Stimulated activated CD8-positive, alpha-beta memory T cell treated with anti-CD3 and anti-CD28 coated beads, Interleukin-2, amount 100 ng/mL, for 48 hours (primary cell): ENCODE data around the gene CAMK1D.
"Not testable (repeated sequence)": the region's sequence is repeated elsewhere in the genome, so short reads cannot be mapped to it uniquely, and the experiment has no call there.

Experiments
- DNase-seq, 2 donors: peaks; one replicate each; pipeline ENCODE4 v3.0.0-alpha.2; 2020; ENCODE audit warnings: low read depth in 2 of 2

Gene CAMK1D

DNA sequence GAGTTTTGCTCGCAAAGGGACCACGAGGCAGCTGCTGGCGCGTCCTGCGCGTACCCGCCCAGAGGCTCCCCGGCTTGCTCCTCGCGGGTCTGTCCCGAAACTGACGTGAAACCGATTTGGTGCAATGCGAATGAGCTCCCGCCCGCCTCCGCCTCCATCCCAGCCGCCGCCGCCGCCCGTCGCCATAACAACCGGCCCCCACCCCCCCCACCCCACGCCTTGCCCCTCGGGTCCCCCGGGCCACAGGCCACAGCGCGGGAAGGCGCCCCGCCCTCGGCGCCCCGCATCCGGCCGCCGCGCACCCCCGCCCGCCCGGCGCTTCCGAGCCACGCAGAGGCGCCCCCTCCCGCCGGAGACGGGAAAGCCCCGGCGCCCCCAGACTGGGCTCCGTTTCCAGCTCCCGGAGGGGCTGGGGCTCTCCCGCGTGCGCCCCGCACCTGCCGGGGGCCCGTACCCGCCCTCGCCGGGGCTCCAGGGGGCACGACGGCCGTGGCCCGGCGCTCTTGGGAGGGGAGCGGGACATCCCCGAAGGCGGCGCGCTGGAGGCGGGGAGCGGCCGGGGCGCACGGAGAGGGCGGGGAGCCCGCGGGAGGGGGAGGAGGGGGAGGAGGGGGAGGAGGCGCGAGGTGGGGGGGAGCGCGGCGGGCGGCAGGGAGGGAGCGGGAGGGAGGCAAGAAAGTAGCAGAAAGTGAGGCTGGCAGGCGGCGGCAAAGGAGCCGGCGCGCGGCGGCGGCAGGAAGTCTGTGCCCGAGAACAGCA lies at the start of gene CAMK1D:
TSS of gene CAMK1D (plus strand) at position 678 of the 759 bp plus-strand sequence.
- DNase-seq, result peak; percentile 69 to 80

DNA sequence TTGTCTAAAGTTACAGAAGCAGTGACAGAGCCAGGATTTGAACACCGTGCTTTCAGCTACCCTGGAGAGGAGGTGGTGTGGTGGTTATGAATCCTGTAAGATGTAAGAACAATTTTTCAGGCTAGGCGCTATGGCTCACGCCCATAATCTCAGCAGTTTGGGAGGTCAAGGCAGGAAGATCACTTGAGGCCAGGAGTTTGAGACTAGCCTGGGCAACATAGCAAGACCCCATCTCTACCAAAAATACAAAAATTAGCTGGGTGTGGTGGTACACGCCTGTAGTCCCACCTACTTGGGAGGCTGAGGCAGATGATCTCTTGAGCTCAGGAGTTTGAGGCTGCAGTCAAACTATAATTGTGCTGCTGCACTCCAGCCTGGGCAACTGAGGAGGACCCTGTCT lies 48.3 kb upstream of the CAMK1D start:
- DNase-seq, result not testable (repeated sequence)

DNA sequence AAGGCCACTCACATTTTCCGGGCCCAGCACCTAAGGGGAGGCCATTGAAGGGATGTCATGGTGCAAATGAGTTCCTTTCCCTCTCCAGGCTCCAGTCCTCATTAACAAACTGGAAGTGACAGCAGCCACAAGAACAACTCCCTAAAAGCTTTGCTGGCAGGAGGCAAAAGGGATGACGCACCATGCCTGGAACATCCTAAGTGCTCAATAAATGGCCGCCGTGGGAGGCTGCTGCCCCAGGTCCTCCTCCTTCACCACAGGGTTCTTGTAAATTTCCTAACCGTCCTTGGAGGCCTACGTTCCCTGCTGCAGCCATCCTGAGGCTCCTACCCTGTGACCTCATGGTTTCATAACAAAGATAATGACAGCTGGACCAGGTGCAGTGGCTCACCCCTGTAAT lies 41.3 kb upstream of the CAMK1D start:
- DNase-seq, result no peak

DNA sequence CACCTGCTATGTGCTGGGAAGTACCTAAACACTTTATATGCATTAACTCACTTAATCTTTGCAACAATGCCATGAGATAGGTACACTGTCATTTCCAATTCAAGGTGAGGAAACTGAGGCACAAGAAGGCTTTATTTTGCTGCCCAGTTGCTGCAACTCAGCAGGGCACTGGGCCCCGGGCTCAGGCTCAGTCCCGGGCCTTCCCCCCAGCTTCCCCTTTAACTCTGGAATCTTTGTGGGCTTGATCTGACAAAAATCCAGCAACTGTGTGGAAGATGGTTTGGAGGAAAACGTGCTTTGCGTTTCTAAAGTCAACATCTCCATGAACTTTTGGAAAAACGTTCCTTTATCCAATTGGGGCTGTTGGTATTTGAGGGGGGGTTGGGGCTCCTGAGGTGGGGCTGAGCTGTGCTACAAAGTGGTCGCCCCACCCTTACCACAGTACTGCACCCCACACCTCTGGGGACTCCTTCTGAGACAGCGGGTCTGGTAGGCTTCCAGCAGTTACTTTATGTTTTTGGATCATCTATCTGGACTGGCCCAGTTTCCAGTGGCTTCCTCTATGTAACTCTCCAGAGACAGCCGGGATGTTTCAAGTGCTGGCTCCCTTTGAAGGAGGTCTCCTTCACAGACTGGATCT lies 40.5 kb upstream of the CAMK1D start:
- no peak for DNase-seq

DNA sequence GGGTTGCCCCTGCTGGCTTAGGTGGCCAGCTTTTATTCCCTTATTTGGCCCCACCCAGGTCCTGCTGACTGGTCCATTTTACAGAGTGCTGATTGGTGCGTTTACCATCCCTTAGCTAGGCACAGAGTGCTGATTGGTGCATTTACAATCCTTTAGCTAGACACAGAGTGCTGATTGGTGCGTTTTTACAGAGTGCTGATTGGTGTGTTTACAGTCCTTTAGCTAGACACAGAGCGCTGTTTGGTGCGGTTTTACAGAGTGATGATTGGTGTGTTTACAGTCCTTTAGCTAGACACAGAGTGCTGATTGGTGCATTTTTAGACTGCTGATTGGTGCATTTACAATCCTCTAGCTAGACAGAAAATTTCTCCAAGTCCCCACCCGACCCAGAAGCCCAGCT lies 39.6 kb upstream of the CAMK1D start:
- DNase-seq, result not testable (repeated sequence)

DNA sequence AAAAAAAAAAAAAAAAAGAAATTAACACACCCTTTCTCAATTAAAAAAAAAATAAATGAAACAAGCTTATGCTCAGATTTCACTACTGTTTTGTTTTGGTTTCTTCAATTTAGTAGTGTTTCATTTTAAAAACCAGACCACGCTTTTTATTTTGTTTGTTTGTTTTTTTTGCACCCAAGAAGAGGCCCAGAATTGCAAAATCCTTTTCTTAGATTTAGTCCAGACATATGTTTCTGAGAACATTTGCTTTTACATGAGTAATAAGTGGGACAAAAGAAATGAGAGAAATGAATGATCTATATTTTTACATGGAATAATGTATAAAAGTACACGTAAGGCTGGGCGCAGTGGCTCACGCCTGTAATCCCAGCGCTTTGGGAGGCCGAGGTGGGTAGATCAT lies 34.5 kb upstream of the CAMK1D start:
- no peak for DNase-seq

DNA sequence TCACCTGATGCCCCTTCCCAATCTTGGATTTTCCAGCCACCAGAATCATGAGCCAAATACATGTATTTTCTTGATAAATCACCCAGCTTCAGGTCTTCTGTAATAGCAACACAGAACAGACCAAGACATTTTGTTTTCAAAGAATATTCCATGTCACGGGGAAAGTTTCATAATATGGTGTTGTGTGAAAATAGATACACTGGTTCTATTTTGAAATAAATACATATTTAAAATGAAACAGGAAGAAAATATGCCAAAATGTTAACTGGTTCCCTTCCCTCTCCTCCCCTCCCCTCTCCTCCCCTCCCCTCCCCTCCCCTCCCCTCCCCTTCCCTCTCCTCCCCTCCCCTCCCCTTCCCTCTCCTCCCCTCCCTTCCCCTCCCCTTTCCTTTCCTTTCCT lies 30.3 kb upstream of the CAMK1D start:
- DNase-seq, result no peak

DNA sequence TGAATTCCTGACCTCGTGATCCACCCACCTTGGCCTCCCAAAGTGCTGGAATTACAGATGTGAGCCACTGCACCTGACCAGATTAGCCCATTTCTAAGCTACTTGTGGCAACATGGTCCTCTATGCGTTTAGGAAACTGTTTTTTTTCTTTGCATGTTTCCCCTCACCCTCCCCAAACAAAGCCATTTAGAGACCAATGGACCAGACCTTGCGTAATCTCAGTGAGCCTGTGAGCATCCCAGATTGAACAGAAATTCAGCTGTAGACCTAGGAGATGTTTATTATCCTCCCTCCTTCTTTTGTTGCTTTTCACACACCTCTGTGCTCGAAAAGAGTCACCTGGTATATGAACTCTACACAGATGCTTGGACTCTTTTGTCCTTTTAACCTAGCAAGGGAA lies 28.5 kb upstream of the CAMK1D start:
- DNase-seq, result no peak

DNA sequence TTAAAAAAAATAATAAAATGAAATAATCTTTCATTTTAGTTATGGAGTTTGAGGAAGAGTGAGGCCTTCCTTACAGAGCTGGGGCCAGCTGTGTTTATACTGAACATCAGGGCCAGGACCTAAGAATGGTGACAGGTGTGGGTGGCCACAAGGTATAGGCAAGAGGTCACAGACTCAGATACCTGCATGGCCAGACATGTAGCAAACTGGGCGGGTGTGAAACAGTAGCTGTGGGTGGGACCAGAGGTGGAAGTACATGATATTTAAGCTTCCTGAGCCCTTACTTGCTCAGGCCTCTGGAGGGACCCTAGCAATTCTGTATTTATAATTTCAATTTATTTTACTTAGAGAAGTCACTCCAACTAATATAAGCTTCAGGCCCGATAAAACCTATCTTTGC lies 27.7 kb upstream of the CAMK1D start:
- no peak for DNase-seq

DNA sequence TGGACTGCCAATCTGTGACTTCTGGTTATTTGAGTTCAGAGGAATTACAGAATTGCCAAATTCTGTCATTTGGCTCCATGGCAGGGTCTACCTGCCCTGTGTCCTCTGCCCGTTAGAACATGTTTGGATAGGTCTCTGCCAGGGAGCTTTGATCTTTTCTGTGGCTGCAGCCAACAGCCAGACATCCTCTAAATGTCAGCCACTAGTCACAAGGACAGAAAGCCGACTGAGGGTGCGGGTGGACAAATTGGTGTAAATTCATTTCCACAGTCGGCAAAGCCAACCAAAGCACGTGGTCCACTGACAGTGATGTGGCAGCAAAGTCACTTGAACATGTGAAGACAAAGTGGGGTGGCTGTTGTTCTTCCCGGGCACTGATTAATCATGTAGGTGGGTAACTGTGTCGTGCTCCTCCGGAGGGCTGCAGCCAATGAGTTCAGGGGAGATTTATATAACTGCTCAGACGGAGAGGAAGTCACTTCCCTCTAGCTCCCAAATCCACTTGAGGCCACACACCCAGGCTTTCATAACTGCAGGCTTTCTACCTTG lies 26.7 kb upstream of the CAMK1D start:
- DNase-seq, result no peak

DNA sequence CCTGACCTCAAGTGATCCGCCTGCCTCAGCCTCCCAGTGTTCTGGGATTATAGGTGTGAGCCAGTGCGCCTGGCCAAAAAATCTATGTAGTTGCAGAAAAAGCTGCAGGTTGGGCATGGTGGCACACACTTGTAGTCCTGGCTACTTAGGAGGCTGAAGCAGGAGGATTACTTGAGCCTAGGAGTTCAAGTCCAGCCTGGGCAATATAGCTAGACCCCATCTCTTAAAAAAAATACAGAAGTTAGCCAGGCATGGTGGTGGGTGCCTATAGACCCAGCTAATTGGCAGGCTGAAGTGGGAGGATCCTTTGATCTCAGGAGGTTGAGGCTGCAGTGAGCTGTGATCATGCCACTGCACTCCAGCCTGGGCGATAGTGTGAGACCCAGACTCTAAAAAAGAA lies 24.8 kb upstream of the CAMK1D start:
- no peak for DNase-seq

DNA sequence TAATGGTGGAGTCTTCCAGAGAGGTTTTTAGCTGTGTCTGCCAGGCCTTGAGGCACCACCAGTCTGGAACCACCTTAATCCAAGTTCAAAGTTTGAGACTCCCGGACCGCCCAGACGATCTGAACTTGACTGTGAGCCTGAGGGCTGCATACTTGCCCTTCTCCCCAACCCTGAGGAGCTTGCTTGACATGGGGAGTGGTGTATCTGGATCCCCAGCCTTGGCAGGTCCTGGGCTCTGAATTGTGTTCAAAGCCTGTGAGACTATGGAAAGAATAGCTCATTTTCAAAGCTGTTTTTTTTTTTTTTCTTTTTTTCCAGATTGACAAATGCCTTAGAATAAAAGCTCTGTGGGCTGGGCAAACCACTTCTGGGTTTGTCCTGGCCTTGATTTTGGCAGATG lies 22.3 kb upstream of the CAMK1D start:
- DNase-seq, result no peak

DNA sequence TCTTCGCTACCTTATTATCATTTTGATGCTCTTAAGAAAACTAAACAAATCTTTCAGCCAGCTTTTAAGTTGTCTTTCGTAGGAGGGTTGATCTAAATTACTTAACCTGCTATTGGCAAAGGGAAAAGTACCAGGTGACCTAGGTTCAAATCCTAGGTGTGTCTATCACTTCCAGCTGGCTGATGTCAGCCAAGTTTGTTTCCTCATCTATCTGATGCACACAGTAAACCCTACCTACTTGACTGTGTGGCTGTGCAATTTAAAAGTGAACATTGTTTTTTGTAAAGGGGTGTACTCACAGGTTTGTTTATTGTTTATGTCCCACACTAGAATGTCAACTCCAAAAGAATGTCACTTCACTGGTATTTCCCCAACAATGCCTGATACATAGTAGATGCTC lies 21.9 kb upstream of the CAMK1D start:
- DNase-seq, result no peak

DNA sequence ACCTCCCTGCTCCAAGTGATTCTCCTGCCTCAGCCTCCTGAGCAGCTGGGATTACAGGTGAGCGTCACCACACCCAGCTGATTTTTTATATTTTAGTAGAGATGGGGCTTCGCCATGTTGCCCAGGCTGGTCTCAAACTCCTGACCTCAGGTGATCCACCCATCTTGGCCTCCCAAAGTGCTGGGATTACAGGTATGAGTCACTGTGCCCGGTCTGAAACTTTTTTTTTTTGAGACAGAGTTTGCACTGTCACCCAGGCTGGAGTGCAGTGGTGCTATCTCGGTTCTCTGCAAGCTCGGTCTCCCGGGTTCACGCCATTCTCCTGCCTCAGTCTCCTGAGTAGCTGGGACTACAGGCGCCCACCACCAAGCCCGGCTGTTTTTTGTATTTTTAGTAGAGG lies 21.0 kb upstream of the CAMK1D start:
- not testable (repeated sequence) for DNase-seq

DNA sequence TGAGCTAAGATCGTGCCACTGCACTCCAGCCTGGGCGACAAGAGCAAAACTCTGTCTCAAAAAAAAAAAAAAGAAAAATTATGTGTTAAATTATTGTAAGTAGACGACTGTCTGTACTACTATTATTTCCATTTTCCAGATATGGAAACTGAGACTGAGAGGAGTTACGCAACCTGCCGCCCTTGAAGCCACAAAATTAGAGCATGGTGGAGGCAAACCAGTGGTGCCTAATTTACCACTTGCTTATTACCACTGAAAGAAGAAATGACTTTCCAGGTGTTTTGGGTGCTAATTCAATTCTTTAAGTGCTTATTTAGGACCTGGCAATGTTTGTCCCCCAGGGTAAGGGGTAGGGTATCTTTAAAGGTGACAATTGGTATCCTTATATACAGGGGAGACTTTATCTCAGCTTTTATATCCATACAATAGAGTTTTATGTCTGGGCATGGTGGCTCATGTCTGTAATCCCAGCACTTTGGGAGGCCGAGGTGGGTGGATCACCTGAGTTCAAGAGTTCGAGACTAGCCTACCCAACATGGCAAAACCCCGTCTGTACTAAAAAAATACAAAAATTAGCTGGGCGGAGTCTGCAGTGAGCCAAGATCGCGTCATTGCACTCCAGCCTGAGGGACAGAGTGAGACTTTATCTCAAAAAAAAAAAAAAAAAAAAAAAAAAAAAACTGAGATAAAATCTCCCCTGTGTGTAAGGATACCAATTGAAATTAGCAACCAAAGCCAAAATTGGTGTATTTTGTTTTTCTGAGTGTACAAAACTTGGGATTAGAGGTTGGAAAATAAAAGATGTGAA lies 16.6 kb upstream of the CAMK1D start:
- DNase-seq, result no peak

DNA sequence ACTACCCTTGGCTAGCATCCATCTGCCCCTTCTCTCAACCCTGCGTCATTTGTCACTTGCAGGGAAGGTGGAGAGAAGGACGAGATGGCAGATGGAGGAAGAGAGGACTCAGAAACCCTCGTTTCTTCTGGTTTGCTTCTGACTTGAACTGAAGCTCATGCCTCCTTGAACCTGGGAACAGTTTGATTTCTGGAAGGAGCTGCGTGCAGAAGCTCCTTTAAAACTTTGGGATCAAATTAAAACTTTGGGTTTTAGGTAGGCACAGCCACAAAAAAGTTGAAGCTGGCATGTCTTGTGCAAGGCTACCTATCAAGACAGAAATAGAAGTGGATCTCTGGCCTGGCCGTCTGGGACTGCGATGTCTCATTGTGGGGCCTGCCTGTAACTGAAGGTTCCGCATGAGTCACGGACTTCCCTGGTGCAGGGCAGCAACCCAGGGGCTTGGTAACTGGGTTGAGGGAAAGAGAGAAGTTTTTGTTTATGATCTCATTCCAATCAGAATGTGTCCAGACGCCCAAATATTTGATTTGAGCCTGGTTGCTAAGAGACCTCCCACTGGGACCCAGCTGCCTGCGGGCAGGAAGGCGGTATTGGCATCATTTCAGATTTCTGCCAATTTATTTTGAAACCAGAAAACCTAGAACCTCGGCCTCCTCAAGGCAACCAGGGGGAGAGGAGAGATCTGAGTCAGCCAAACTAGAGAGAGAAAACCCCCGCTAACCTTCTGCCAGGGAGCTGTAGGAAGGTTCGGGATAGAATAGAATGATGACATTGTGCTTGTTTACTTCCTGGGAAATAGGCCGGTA lies 15.8 kb upstream of the CAMK1D start:
- peak; percentile 25 to 52 for DNase-seq

DNA sequence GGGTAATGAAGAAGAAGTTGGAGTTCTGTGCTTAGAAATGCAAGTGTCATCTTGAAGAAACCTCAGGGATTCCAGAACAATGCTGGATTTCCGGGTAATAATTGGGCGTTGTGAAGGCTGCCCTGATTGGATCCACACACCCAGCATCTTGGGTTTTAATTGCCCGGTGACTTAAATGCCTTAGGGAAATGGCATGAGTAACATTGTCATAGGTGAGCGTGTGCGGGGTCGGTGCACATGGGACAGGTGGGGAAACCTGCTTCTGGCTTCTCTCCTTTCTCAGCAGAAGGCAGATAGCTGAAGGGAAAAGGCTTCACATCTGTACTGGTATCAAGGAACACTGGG lies 15.2 kb upstream of the CAMK1D start:
- DNase-seq, result no peak

DNA sequence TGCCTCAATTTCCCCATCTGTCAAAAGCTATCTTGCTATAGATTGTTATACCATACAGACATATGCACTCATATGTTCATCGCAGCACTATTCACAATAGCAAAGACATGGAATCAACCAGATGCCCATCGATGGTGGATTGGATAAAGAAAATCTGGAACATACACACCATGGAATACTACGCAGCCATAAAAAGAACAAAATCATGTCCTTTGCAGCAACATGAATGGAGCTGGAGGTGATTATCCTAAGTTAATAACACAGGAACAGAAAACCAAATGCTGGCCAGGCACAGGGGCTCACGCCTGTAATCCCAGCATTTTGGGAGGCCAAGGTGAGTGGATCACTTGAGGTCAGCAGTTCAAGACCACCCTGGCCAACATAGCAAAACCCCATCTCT lies 14.2 kb upstream of the CAMK1D start:
- not testable (repeated sequence) for DNase-seq

DNA sequence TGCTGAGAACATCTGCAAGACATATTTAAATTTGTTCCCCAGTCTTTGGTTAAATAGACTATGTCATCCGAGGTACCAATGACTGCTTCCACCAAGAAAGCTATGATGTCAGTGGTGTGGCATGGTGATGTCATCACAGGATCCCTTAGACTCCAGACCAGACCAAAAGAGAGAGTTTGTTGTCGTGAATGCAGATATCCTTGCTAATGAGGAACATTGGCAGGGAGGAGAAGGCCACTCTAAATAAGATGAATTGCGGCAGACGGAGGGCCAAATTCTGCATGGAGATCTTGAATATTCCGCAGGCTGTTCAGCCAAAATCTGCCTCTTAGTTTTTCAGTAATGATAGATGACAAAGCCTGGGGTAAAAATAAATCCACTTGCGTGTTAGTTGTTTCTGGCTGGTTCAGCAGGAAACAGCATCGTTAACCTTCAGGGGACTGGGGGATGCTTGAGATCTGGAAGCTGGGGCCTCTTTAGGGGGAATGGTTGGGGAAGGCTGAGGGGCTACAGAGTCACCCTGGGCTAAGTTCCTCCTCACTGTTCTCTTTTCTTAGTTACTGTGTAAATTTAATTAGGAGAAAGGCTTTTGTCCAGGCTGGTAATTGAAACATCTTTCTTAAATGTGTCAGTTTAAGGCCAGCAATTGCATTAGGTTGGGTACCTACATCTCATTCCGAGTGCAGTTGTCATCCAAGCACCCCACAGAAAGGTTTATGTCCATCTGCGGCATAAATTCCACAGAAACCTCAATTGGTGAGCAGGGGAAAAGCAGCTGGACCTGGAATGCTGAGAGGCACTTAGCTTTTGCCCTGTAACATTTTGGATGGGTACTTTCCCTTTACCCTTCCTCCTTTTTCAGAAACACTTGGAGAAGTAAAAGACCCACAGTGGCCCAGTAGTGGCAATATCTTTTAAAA lies 11.6 kb upstream of the CAMK1D start:
- no peak for DNase-seq

DNA sequence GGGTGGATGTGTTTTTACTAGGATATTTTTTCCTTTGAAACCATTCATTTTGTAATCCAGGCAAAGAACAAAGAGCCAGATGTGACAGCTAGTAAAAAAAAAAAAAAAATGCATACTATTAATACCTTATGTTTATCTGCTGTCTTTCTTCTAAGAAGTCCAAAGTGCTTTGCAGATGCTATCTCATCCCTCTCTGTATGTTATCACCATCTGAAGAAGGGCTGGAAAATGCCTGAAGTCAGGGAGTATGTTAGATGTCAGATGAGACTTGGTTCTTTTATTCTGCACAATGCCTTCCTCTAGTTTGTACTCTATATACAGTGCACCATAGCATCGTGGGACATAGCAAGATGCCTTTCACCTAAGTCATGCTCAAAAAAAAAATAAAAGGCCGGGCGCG lies 10.4 kb upstream of the CAMK1D start:
- no peak for DNase-seq

DNA sequence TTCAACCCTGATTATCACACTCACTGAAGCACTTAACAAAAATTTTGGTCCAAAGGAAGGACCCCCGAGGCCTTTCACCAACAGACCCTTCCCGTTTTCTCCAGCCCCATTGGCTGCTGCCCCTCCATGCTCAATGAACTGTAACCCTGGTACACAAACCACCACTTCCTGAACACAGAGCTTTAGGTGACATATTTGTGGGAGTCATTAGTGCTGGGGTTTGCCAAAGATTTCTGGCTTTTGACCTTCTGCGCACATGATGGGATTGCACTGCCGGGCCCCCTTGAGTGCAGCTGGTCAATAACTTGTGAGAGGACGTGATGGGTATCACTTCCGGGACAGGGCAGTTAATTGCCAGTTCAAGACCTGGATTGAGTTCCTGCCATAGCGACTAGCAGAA lies 9.0 kb upstream of the CAMK1D start:
- DNase-seq, result no peak
